HepG2 (cell line): ENCODE results near the gene DRC7. TPM values are rescaled to one million over a fixed set of nuclear protein-coding genes. Genes with fewer than 3 reads are reported as not detected.

Experiments used
- AHDC1 ChIP-seq: sonication (generic); formaldehyde crosslinking; IDR thresholded peaks from 2 replicates; pipeline ENCODE4 v1.5.1; 2020; ENCODE audit warnings: mild to moderate bottlenecking, missing genetic modification reagents, borderline replicate concordance
- BCL6 ChIP-seq: IDR thresholded peaks from 2 replicates; pipeline ENCODE4 v1.6.1; 2016; ENCODE audit warnings: missing genetic modification reagents, missing compliant biosample characterization
- BRD4 ChIP-seq: sonication (generic); formaldehyde crosslinking; IDR thresholded peaks from 2 replicates; pipeline ENCODE4 v1.4.0; 2020; ENCODE audit warnings: missing genetic modification reagents
- EED ChIP-seq: sonication (generic); formaldehyde crosslinking; IDR thresholded peaks from 2 replicates; pipeline ENCODE4 v1.5.0; 2020; ENCODE audit warnings: mild to moderate bottlenecking, missing genetic modification reagents
- KLF13 ChIP-seq: sonication (generic); formaldehyde crosslinking; IDR thresholded peaks from 2 replicates; pipeline ENCODE4 v1.4.0; 2020; ENCODE audit warnings: mild to moderate bottlenecking, missing genetic modification reagents
- SIX1 ChIP-seq: sonication (generic); formaldehyde crosslinking; IDR thresholded peaks from 2 replicates; pipeline ENCODE4 v1.4.0; 2020; ENCODE audit warnings: missing genetic modification reagents, borderline replicate concordance
- SMYD3 ChIP-seq: sonication (generic); formaldehyde crosslinking; IDR thresholded peaks from 2 replicates; pipeline ENCODE4 v1.8.1; 2023; ENCODE audit warnings: mild to moderate bottlenecking, missing genetic modification reagents
- ZNF639 ChIP-seq: conservative IDR thresholded peaks from 2 replicates; pipeline ENCODE4 v1.6.1; 2018; ENCODE audit warnings: missing genetic modification reagents
- ZNF83 ChIP-seq: sonication (generic); formaldehyde crosslinking; IDR thresholded peaks from 2 replicates; pipeline ENCODE4 v1.4.0; 2020; ENCODE audit warnings: missing genetic modification reagents, mild to moderate bottlenecking, borderline replicate concordance
- polyA plus RNA-seq, 8 experiments: library from polyadenylated mRNA; depleted of rRNA in 3 of 8; stranded (reverse) in 7 of 8; unstranded in 1 of 8; fragments of >200 nt; fragmentation: Illumina TruSeq in 4 of 8; extraction: Trizol in 4 of 8; gene quantifications; 2 replicates each; pipeline versions ENCODE4 v1.2.1 to v1.2.3, GENCODE V29; 2011 to 2016; ENCODE audit warnings: low read depth in 4 of 8, missing spikeins in 1 of 8, mixed read lengths in 1 of 8; ENCODE audit not compliant: insufficient read depth in 1 of 8
- total RNA-seq, 5 experiments: library from RNA; depleted of rRNA; stranded (reverse); fragments of >200 nt; fragmentation: Illumina TruSeq; extraction: Trizol; gene quantifications; 2 replicates each; pipeline ENCODE4 v1.2.3, GENCODE V29; 2016; ENCODE audit warnings: low read depth in 1 of 5
- TF ChIP-seq, protein P1 (sequence below): IDR thresholded peaks from 2 replicates; pipeline ENCODE4 v1.6.1; 2016; ENCODE audit warnings: missing compliant biosample characterization, missing genetic modification reagents, borderline replicate concordance
- TF ChIP-seq, protein P2 (sequence below): sonication (generic); formaldehyde crosslinking; IDR thresholded peaks from 2 replicates; pipeline ENCODE4 v1.5.1; 2020; ENCODE audit warnings: missing genetic modification reagents, mild to moderate bottlenecking, borderline replicate concordance
- TF ChIP-seq, protein P3 (sequence below): fragments of 450-650 bp; IDR thresholded peaks from 2 replicates; pipeline ENCODE4 v1.6.1; 2017; ENCODE audit warnings: mild to moderate bottlenecking

The DRC7 gene
- total and polyA plus RNA-seq, 2 of the 13 experiments (the other 11 are each of a cell fraction or from before 2014, with no cell fraction given): 2.7 to 3.4 TPM

DNA sequence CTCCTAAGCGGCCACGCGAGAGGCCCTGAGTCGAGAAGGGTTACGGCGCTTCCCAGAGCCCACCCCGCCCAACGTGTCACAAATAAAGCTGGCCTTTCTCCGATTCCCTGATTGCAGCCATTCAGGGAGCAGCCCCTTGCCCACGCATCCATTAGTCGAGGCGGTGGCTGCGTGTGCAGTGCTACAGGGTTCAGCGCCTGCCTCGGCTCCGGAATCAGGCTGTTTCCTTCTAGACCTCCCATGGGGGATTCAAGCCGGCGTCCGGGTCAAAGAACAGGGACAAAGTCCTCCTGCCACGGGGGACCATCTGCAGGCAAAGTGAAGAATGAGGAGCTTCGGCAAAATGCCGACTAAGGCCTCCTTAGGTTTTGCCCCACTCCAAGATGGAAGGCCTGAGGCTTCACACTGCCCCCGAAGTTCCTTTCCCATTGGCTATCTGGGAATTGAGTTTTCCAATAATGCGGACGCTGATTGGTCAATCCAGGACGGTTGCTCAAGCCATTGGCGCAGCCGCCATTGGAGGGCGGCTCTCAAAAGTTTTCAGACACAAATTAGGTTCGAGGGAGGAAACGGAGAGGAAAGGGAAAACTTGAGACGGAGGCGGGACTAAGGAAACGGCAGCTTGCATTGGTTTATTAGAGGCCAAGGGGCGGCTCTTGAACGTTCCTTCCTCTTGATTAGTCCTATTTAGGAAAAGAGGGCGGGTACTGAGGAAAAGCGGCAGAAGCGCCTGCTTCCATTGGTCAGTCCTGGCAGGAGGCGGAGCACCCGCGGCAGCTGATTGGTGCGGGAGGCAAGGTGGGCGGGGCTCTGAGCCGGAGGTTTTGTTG lies 40.5 kb downstream of the DRC7 start (continued):
- TF ChIP-seq ZNF639 (CRISPR knock-in tag): no peak; the same call in 1 of the 2 replicates
- TF ChIP-seq SMYD3 (CRISPR knock-in tag): no peak
- no peak for TF ChIP-seq BCL6 (CRISPR knock-in tag)
- peak; percentile 45; the same call in 1 of the 2 replicates for TF ChIP-seq BRD4
- TF ChIP-seq SIX1: 0 out of 2 replicates have a peak, but pooled peaks have one; percentile 53
- TF ChIP-seq EED (CRISPR knock-in tag): no peak
- TF ChIP-seq, protein P1, sequence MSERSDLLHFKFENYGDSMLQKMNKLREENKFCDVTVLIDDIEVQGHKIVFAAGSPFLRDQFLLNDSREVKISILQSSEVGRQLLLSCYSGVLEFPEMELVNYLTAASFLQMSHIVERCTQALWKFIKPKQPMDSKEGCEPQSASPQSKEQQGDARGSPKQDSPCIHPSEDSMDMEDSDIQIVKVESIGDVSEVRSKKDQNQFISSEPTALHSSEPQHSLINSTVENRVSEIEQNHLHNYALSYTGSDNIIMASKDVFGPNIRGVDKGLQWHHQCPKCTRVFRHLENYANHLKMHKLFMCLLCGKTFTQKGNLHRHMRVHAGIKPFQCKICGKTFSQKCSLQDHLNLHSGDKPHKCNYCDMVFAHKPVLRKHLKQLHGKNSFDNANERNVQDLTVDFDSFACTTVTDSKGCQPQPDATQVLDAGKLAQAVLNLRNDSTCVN (CRISPR knock-in tag): peak; percentile 50; the same call in 1 of the 2 replicates
- TF ChIP-seq ZNF83: no peak
- TF ChIP-seq, protein P2, sequence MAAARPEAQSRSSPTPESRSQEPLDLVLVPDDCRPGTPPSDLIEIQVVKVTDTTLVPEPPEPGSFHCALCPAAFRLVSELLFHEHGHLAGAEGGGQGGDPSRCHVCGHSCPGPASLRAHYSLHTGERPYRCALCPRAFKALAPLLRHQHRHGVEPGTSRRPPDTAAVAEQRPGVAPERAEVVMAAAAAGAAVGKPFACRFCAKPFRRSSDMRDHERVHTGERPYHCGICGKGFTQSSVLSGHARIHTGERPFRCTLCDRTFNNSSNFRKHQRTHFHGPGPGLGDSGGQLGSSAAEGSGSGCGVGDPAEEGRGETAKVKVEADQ: 0 out of 2 replicates have a peak, but pooled peaks have one; percentile 47
- TF ChIP-seq AHDC1: peak; percentile 54; the same call in 1 of the 2 replicates
- TF ChIP-seq, protein P3, sequence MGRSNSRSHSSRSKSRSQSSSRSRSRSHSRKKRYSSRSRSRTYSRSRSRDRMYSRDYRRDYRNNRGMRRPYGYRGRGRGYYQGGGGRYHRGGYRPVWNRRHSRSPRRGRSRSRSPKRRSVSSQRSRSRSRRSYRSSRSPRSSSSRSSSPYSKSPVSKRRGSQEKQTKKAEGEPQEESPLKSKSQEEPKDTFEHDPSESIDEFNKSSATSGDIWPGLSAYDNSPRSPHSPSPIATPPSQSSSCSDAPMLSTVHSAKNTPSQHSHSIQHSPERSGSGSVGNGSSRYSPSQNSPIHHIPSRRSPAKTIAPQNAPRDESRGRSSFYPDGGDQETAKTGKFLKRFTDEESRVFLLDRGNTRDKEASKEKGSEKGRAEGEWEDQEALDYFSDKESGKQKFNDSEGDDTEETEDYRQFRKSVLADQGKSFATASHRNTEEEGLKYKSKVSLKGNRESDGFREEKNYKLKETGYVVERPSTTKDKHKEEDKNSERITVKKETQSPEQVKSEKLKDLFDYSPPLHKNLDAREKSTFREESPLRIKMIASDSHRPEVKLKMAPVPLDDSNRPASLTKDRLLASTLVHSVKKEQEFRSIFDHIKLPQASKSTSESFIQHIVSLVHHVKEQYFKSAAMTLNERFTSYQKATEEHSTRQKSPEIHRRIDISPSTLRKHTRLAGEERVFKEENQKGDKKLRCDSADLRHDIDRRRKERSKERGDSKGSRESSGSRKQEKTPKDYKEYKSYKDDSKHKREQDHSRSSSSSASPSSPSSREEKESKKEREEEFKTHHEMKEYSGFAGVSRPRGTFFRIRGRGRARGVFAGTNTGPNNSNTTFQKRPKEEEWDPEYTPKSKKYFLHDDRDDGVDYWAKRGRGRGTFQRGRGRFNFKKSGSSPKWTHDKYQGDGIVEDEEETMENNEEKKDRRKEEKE: no peak
- TF ChIP-seq KLF13: peak; percentile 85; the same call in 1 of the 2 replicates
